ENCODE measurements around the gene LOXHD1.

LOXHD1 gene

DNA sequence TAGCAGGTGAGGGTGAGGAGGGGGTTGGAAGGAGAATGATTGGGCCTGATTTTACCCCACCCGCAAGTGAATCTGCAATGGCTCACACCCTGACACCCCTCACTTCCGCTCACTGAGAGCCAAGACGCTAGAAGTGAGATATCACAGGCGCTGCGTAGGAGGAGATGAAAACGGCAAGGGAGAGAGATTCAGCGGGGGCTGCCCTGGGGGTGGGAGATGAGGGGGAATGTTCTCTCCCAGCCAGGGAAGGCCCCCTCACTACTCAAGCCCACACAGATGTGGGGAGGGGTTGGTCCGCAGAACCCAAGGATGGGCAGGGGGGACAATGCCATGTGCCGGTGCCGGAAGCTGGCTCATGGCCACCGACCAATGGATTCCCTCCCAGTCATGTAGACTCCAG lies 32.9 kb downstream of the LOXHD1 start:
- H3K4me3 ChIP-seq (ENCODE audit: low read depth, low read length) = no peak overlapping the region
- no peak overlapping the region for H3K9ac ChIP-seq (ENCODE audit: low read length)
- no peaks in the 10 kb centered on the region for H3K36me3 ChIP-seq (ENCODE audit: control insufficient read depth, insufficient read depth, low read length)
- no peaks in the 10 kb centered on the region for H3K4me1 ChIP-seq (ENCODE audit: control insufficient read depth, insufficient read depth, low read length)
- H3K27ac ChIP-seq (ENCODE audit: low read depth, low read length) = no peak overlapping the region
- no peaks in the 10 kb centered on the region for H3K9me3 ChIP-seq (ENCODE audit: control insufficient read depth, insufficient read depth, low read depth, low read length)
- H3K27me3 ChIP-seq (ENCODE audit: control insufficient read depth, insufficient read depth, low read length) = no peaks in the 10 kb centered on the region

DNA sequence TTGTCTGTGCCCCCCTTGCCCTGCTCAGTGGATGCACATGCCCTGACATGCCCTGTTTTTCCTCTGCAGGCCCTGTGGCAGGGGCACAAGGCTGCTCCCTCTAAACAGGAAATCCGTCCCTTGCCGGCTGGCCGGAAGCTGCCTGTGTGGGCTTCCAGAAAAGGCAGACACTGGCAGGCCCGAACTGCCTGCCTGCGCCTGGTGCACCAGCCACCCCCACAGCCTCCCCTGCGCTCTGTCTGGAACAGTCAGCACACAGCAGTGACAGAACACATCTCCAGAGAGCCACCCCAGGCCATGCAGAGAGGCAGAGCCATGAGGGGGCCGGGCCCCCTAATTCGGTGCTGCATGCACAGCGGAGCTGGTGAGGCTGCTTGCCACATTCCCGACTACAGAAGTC lies 33.5 kb downstream of the LOXHD1 start:
- Histone ChIP-seq H3K36me3 (ENCODE audit: control insufficient read depth, insufficient read depth, low read length) (no peaks in the 10 kb centered on the region), H3K9me3 (ENCODE audit: control insufficient read depth, insufficient read depth, low read depth, low read length) (no peaks in the 10 kb centered on the region), H3K4me3 (ENCODE audit: low read depth, low read length) (no peak overlapping the region), H3K9ac (ENCODE audit: low read length) (no peak overlapping the region), H3K4me1 (ENCODE audit: control insufficient read depth, insufficient read depth, low read length) (no peaks in the 10 kb centered on the region), H3K27me3 (ENCODE audit: control insufficient read depth, insufficient read depth, low read length) (no peaks in the 10 kb centered on the region), H3K27ac (ENCODE audit: low read depth, low read length) (no peak overlapping the region)

DNA sequence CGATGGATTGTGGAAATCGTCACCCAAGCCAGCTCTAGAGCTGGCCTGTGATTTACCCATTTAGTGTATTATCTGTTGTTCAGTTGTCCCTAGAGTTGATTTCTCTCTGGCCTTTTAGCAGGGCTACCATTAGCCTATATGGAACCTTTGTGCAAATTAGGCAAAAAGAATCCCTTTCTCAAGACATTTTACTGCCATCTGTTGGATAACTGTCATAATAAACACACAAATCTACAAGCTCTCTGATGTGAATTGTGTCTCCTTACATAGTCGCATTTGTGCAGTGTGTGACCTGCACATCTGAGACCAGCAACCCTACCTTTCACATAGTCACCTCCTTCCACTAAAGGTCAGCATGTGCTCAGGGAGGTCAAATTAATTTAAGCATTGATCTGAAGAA lies 34.0 kb downstream of the LOXHD1 start:
- Histone ChIP-seq H3K4me1 (ENCODE audit: control insufficient read depth, insufficient read depth, low read length) (no peaks in the 10 kb centered on the region), H3K27me3 (ENCODE audit: control insufficient read depth, insufficient read depth, low read length) (no peaks in the 10 kb centered on the region), H3K27ac (ENCODE audit: low read depth, low read length) (no peak overlapping the region), H3K9ac (ENCODE audit: low read length) (no peak overlapping the region), H3K36me3 (ENCODE audit: control insufficient read depth, insufficient read depth, low read length) (no peaks in the 10 kb centered on the region), H3K4me3 (ENCODE audit: low read depth, low read length) (no peak overlapping the region), H3K9me3 (ENCODE audit: control insufficient read depth, insufficient read depth, low read depth, low read length) (no peaks in the 10 kb centered on the region)

DNA sequence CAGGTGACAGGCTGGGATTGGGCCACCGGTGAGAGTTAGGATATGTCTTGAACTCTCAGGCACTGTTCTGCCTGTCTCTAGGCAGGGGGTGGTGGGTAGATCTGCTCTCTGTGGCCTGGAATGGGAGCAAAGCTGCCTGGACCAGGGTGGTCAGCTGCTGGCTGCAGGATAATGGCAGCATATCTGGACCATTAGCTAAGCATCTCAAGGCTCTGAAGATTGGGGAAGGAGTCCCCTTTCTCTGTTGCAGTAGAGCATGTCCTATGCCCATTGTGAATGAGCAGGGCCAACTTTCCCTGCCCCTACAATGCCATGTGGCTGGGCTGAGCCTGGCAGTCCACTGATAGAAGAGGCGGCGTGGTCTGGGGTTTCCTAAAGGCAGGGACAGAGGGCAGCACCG lies 34.6 kb downstream of the LOXHD1 start:
- Histone ChIP-seq H3K9me3 (ENCODE audit: control insufficient read depth, insufficient read depth, low read depth, low read length) (no peaks in the 10 kb centered on the region), H3K27ac (ENCODE audit: low read depth, low read length) (no peak overlapping the region), H3K4me3 (ENCODE audit: low read depth, low read length) (no peak overlapping the region), H3K36me3 (ENCODE audit: control insufficient read depth, insufficient read depth, low read length) (no peaks in the 10 kb centered on the region), H3K27me3 (ENCODE audit: control insufficient read depth, insufficient read depth, low read length) (no peaks in the 10 kb centered on the region), H3K9ac (ENCODE audit: low read length) (no peak overlapping the region), H3K4me1 (ENCODE audit: control insufficient read depth, insufficient read depth, low read length) (no peaks in the 10 kb centered on the region)

DNA sequence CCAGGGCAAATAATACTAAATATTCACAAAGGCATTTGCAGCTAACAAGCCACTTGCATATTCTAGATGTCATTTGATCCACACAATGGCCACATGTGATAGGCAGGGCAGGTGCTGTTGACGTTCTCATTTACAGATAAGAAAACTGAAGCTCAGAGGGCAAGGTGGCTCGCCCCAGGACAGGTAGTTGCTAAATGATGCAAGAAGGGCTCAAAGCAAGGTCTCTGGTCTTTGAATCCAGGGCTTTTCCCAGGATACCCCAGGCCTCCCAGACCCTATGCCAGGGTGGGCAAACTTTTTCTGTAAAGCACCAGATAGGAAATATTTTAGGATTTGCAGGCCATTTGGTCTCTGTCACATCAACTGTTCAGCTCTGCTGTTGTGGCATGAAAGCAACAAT lies 35.1 kb downstream of the LOXHD1 start:
- no peak overlapping the region for H3K27ac ChIP-seq (ENCODE audit: low read depth, low read length)
- no peaks in the 10 kb centered on the region for H3K9me3 ChIP-seq (ENCODE audit: control insufficient read depth, insufficient read depth, low read depth, low read length)
- H3K27me3 ChIP-seq (ENCODE audit: control insufficient read depth, insufficient read depth, low read length) = no peaks in the 10 kb centered on the region
- no peaks in the 10 kb centered on the region for H3K4me1 ChIP-seq (ENCODE audit: control insufficient read depth, insufficient read depth, low read length)
- H3K4me3 ChIP-seq (ENCODE audit: low read depth, low read length) = no peak overlapping the region
- no peak overlapping the region for H3K9ac ChIP-seq (ENCODE audit: low read length)
- H3K36me3 ChIP-seq (ENCODE audit: control insufficient read depth, insufficient read depth, low read length) = no peaks in the 10 kb centered on the region

DNA sequence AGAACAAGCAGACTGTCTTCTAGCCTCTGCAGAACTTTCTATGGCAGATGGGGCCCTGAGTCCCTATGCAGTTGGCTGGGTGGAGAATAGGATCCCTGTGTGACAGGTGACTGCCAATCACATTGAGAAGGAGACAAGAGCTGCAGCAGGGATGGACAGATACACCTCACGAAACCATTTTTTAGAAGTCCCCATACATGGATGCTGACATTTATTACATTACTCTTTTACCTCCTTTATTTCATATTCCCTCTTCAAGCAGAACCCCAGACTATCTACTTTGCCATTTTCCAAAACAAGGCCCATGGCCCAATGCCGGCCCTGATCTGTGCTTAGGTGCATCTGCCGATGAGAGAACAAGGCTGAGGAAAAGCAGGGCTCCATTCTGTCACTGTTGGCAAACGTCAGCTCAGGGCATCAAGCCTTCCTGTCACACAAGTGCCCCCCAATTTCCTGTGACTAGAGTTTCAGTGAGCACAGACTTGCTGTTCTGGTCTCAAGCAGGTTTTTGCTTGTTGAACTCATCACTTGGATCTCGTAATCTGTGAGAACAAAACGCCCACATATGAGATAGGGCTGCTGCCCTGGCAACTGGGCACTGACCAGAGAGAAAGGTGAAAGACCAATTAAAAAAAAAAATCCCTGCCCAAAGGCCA lies 35.8 kb downstream of the LOXHD1 start:
- Histone ChIP-seq H3K9ac (ENCODE audit: low read length) (no peak overlapping the region), H3K27me3 (ENCODE audit: control insufficient read depth, insufficient read depth, low read length) (no peaks in the 10 kb centered on the region), H3K9me3 (ENCODE audit: control insufficient read depth, insufficient read depth, low read depth, low read length) (no peaks in the 10 kb centered on the region), H3K27ac (ENCODE audit: low read depth, low read length) (no peak overlapping the region), H3K36me3 (ENCODE audit: control insufficient read depth, insufficient read depth, low read length) (no peaks in the 10 kb centered on the region), H3K4me1 (ENCODE audit: control insufficient read depth, insufficient read depth, low read length) (no peaks in the 10 kb centered on the region), H3K4me3 (ENCODE audit: low read depth, low read length) (no peak overlapping the region)

DNA sequence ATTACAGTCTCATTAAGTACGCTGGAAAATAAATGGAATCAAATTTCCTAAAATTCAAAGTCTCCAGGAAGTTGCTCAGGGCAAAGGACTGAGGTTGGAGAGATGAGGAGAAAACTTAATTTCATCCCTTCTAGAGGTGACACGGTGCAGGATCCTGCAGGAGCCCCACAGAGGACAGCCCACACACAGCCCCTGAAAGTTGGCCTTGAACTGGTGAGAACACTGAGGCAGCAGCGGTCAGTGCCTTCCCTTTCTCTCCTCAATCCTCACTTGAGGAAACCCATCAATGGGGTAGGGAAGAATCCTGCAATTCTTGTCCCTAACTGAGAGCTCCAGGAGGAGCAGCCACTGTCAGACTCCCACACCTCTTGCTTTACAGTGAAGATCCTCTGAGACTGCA lies 37.5 kb downstream of the LOXHD1 start:
- H3K36me3 ChIP-seq (ENCODE audit: control insufficient read depth, insufficient read depth, low read length) = no peaks in the 10 kb centered on the region
- H3K9ac ChIP-seq (ENCODE audit: low read length) = no peak overlapping the region
- no peak overlapping the region for H3K27ac ChIP-seq (ENCODE audit: low read depth, low read length)
- H3K27me3 ChIP-seq (ENCODE audit: control insufficient read depth, insufficient read depth, low read length) = no peaks in the 10 kb centered on the region
- H3K4me1 ChIP-seq (ENCODE audit: control insufficient read depth, insufficient read depth, low read length) = no peaks in the 10 kb centered on the region
- no peak overlapping the region for H3K4me3 ChIP-seq (ENCODE audit: low read depth, low read length)
- H3K9me3 ChIP-seq (ENCODE audit: control insufficient read depth, insufficient read depth, low read depth, low read length) = no peaks in the 10 kb centered on the region

DNA sequence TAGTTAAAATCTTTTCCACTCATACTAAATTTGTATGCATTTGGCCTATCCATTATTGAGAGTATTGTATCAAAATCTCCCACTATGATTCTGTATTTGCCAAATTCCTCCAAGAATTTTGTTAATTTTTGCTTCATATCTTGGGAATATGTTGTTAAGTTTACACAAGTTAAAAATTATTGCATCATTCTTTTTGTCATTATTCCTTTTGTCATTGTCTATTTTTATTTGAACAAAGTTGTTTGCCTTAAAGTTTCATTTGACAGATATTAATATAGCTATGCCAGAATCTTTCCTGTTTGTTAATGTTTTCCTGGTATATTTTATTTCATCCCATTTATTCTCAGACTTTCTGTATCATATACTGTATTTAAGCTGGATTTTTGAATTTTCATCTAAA lies 41.3 kb downstream of the LOXHD1 start:
- H3K4me3 ChIP-seq (ENCODE audit: low read depth, low read length) = no peak overlapping the region
- no peaks in the 10 kb centered on the region for H3K9me3 ChIP-seq (ENCODE audit: control insufficient read depth, insufficient read depth, low read depth, low read length)
- H3K36me3 ChIP-seq (ENCODE audit: control insufficient read depth, insufficient read depth, low read length) = no peaks in the 10 kb centered on the region
- no peak overlapping the region for H3K9ac ChIP-seq (ENCODE audit: low read length)
- no peaks in the 10 kb centered on the region for H3K4me1 ChIP-seq (ENCODE audit: control insufficient read depth, insufficient read depth, low read length)
- no peaks in the 10 kb centered on the region for H3K27me3 ChIP-seq (ENCODE audit: control insufficient read depth, insufficient read depth, low read length)
- no peak overlapping the region for H3K27ac ChIP-seq (ENCODE audit: low read depth, low read length)

DNA sequence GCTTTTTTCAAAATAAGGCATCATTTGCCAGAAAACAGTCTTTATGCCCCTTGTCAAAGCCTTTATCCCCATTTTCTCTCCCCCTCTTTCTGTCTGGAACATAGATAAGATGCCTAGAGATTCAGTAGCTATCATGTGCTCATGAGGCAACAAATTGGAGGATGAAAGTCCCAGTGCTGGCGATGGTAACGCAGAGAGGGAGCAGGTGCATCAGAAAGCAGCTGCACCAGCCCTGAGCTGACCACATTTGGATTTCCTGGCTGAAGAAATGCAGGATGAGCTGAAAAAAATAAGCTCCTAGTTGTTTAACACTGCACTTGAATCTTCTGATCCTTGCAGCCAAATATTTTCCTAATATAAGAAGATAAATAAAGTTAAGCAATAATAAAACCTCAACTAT lies 48.0 kb downstream of the LOXHD1 start:
- Histone ChIP-seq H3K9ac (ENCODE audit: low read length) (no peak overlapping the region), H3K9me3 (ENCODE audit: control insufficient read depth, insufficient read depth, low read depth, low read length) (no peaks in the 10 kb centered on the region), H3K4me1 (ENCODE audit: control insufficient read depth, insufficient read depth, low read length) (no peaks in the 10 kb centered on the region), H3K4me3 (ENCODE audit: low read depth, low read length) (no peak overlapping the region), H3K27ac (ENCODE audit: low read depth, low read length) (no peak overlapping the region), H3K36me3 (ENCODE audit: control insufficient read depth, insufficient read depth, low read length) (no peaks in the 10 kb centered on the region), H3K27me3 (ENCODE audit: control insufficient read depth, insufficient read depth, low read length) (no peaks in the 10 kb centered on the region; the same call in 1 of the 2 replicates)

DNA sequence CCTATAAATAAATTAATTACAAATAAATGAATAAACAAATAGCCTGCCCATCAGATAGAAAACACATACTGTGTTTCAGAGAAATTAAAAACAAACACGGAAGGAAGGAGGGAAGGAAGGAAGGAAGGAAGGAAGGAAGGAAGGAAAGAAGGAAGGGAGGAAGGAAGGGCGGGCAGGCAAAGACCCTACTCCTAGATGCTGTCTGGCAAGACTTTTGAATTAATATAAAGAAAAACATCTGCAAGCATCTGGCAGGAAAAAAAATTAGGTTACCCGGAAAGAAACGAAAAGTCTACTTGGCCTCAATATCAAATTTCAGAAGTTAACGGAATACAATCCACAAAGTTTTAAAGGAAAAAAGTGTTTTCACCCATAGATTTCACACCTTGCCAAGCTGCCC lies 49.1 kb downstream of the LOXHD1 start:
- no peaks in the 10 kb centered on the region for H3K9me3 ChIP-seq (ENCODE audit: control insufficient read depth, insufficient read depth, low read depth, low read length)
- H3K27ac ChIP-seq (ENCODE audit: low read depth, low read length) = no peak overlapping the region
- no peak overlapping the region for H3K4me3 ChIP-seq (ENCODE audit: low read depth, low read length)
- H3K4me1 ChIP-seq (ENCODE audit: control insufficient read depth, insufficient read depth, low read length) = no peaks in the 10 kb centered on the region
- H3K9ac ChIP-seq (ENCODE audit: low read length) = no peak overlapping the region
- H3K27me3 ChIP-seq (ENCODE audit: control insufficient read depth, insufficient read depth, low read length) = no peaks in the 10 kb centered on the region; the same call in 1 of the 2 replicates
- no peaks in the 10 kb centered on the region for H3K36me3 ChIP-seq (ENCODE audit: control insufficient read depth, insufficient read depth, low read length)

DNA sequence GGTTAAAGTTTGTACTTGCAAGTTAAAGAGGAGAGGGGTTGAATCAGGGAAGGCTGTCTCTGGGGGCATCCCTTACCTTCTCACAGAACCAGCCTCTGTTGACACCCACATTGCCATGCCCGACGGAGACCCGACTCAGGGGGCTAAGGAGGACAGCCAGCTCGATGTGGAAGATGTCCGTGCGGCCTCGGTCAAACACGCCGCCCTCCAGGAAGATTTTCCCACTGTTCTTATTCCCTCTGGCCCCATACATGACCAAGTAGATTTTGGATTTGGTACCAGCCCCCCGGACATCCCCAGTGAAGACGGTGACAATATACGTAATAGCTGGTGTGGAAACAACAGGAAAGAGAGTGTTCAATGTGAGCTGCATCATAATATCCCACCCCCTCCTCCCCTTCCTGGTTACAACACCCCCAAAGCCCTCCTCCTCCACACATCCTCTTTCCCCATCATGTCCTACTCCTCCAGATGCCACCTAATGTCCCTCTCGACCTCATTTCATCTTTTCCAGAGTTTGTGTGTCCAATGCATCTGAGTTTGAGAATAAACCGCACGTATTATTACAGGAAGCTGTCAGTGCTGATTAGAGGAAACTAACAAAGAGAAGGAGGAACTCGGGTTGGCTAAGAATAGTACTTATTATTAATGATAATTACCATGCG lies 55.7 kb downstream of the LOXHD1 start:
- Histone ChIP-seq H3K36me3 (ENCODE audit: control insufficient read depth, insufficient read depth, low read length) (no peaks in the 10 kb centered on the region), H3K4me1 (ENCODE audit: control insufficient read depth, insufficient read depth, low read length) (no peaks in the 10 kb centered on the region), H3K4me3 (ENCODE audit: low read depth, low read length) (no peak overlapping the region), H3K9ac (ENCODE audit: low read length) (no peak overlapping the region), H3K27ac (ENCODE audit: low read depth, low read length) (no peak overlapping the region), H3K27me3 (ENCODE audit: control insufficient read depth, insufficient read depth, low read length) (no peaks in the 10 kb centered on the region), H3K9me3 (ENCODE audit: control insufficient read depth, insufficient read depth, low read depth, low read length) (no peaks in the 10 kb centered on the region)
